HG02840 (cell line): ENCODE data around the gene POLD4.

ENCODE experiments used
- ATAC-seq: cut with Tn5 transposase; IDR thresholded peaks from one replicate; pipeline ENCODE4 v1.9.1; 2021; ENCODE audit warnings: mild to moderate bottlenecking, moderate library complexity, moderate number of reproducible peaks; ENCODE audit not compliant: unreplicated experiment, low FRiP score

The POLD4 gene

DNA sequence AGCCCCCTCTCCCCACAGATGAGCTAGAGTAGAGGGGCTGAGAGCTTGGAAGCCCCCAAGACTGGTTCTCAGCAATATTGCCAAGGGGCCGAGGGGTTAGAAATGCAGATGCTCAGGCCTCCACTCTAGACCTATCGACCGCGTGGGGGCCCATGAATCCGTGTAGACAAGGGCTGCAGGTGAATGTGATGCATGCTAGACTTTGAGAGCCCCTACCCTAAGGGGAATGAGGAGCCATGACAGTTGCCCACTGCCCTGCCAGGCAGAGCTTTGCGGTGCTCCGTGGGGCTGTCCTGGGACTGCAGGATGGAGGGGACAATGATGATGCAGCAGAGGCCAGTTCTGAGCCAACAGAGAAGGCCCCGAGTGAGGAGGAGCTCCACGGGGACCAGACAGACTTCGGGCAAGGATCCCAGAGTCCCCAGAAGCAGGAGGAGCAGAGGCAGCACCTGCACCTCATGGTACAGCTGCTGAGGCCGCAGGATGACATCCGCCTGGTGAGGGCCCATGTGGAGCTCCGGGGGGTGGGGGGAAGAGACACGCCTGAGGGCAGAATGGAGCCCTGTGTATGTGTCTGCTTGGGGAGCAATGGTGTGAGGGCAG is 48.7 kb downstream of the POLD4 start:
- ATAC-seq, result no peak

DNA sequence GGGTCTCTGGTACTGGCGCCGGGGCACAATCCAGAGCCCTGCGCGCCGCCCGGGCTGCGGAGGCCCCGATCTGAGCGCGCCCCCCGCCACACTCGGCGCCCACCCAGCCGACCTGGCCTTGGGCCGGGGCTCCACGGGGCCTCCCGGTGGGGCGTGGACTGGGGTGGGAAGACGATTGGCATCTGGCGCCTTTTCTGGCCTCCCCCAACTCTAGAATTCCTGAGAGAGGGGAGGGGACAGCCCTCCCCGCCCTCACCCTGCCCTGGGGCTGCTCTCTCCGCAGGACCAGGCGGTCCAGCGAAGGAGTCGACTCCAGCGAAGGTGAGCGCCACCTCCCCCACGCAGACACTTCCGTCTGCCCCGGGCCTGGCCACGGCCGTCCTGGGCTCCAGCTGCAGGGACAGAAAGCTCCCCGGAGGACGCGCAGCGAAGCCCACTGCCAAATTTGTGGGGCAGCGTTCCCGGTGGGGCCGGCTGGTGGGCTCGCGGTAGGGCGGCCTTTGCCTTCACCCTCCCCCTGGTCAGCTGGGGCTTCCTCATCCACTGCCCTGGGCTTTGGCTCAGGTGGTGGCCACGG is 49.4 kb downstream of the POLD4 start:
- no peak for ATAC-seq

DNA sequence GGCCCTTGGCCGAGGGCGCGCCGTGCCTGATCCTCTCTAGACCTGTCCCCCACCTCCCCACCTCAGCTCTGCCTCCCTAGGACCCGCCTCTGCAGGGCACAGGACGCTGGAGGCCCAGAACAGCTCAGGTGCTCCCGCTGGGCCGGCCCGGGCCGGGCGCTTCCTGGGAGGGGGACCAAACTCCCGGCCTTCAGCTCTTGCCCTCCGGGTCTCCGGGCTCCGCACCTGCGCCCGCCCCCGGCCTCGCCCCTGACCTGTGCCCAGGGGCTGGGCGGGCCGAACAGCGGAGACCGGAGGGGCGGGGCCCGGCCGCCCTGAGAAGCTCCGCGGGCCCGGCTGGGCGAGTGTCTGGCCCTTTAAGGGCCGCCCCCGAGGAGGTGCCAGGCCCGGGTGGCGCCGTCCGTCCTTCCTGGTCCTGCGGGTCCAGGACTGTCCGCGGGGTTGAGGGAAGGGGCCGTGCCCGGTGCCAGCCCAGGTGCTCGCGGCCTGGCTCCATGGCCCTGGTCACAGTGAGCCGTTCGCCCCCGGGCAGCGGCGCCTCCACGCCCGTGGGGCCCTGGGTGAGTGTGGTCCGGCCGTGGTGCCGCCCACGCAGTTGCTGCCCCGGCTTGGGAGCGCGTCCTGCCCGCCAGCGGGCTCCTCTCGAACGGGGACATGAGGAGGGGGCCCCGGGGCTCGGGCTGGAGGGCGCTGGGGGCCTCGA is 50.1 kb downstream of the POLD4 start, which contains the start of gene SSH3:
Gene SSH3 (plus strand): TSS at position 399 of the 703 bp plus-strand sequence. CDS start 96 bp downstream, at position 495.
- ATAC-seq, result no peak

DNA sequence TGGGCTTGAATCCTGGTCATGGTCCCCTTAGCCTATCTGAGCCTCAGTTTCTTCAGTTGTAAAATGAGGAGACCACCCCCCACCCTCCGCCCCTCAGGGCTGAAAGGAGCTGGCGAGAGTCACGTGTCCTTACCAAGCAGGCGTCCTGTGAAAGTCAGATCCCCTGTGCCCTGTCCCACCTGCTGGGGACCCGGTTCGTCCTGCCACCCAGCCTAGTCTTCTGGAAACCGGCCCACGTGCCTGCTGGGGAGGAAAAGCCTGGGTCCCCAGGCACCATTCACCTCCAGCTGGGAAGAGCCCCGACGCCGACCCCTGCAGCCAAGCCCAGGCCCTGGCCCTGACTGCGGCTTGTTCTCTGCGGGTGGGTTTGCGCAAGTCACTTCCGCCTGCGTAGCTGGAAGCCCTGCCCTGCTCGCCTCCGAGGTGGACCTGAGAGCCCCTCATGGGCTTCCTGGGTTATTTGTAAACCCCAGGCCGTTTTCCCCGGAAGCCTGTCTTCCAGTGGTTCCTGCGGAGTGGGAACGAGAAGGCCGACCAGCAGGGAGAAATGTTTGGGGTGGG is 50.7 kb downstream of the POLD4 start:
- no peak for ATAC-seq

DNA sequence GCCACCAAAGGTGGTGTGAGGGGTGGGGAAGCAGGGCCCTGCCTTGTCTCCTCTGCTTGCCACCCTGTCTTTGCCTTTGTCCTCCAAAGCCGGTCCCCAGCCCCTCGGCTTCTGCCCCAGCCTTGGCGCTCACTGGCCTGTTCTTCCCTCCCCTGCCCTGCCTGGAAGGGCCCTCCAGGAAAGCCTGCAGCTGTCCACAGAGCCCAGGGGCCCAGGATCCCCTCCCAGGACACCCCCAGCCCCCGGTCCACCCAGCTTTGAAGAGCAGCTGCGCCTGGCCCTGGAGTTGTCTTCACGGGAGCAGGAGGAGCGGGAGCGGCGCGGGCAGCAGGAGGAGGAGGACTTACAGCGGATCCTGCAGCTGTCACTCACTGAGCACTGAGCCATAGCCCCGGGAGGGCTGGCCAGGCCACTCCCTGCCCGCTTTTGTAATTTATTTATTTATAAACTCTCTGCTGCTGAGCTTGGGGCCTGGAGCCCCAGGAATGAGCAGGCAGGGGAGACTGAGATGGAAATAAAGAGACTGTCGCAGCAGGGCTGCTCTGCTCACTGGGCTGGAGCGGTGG is 51.3 kb downstream of the POLD4 start:
- no peak for ATAC-seq

DNA sequence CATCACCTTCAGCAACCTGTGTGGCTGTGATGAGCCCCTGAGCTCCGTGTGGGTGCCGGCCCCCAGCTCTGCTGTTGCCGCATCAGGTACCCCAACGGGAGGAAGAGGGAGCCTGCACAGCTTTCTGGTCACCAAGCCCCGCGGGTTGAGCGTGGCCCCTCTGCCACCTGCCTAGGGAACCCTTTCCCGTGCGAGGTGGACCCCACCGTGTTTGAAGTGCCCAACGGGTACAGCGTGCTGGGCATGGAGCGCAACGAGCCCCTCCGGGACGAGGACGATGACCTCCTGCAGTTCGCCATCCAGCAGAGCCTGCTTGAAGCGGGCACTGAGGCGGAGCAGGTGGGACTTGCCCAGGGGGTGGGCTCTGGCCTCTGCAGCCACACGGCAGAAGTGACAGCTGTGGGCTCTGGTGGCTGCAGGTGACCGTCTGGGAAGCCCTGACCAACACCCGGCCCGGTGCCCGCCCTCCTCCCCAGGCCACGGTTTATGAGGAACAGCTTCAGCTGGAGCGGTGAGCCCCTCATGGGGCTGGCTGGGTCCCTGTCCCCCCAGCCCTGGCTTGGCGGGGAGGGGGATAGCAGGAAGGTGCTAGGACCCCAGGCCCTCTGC is 51.9 kb downstream of the POLD4 start:
- no peak for ATAC-seq
